Cerebellar cortex (tissue), 1 donor: ENCODE measurements around the gene NAALADL2.

Source experiments
- DNase-seq: peaks from one replicate; pipeline ENCODE4 v3.0.0-alpha.2; 2015; ENCODE audit warnings: low spot score

NAALADL2 gene

GRCh38 chr3:175672119-175672689 lies 813.1 kb downstream of the NAALADL2 start:
- DNase-seq = peak; percentile 12

- no peak for DNase-seq
These were observed 820.4 kb downstream of the NAALADL2 start for GRCh38 chr3:175679568-175679967.

- no peak for DNase-seq
These were observed 833.1 kb downstream of the NAALADL2 start for GRCh38 chr3:175692256-175692655.

- no peak for DNase-seq
These were observed 836.1 kb downstream of the NAALADL2 start for GRCh38 chr3:175695251-175695650.

- DNase-seq = no peak
These were observed 843.8 kb downstream of the NAALADL2 start for GRCh38 chr3:175702956-175703355.

GRCh38 chr3:175704366-175705055 lies 845.4 kb downstream of the NAALADL2 start:
- DNase-seq = no peak

- no peak for DNase-seq
These were observed 854.1 kb downstream of the NAALADL2 start for GRCh38 chr3:175713268-175713667.

GRCh38 chr3:175716446-175716845 lies 857.3 kb downstream of the NAALADL2 start:
- no peak for DNase-seq

- no peak for DNase-seq
These were observed 867.1 kb downstream of the NAALADL2 start for GRCh38 chr3:175726228-175726627.

GRCh38 chr3:175728566-175728965 lies 869.4 kb downstream of the NAALADL2 start:
- DNase-seq = no peak

GRCh38 chr3:175729466-175729865 lies 870.3 kb downstream of the NAALADL2 start:
- DNase-seq = no peak

GRCh38 chr3:175731543-175731942 lies 872.4 kb downstream of the NAALADL2 start:
- DNase-seq = no peak

GRCh38 chr3:175732017-175732416 lies 872.9 kb downstream of the NAALADL2 start:
- DNase-seq = no peak

GRCh38 chr3:175735866-175736265 lies 876.7 kb downstream of the NAALADL2 start:
- no peak for DNase-seq

GRCh38 chr3:175737646-175738572 lies 878.8 kb downstream of the NAALADL2 start:
- DNase-seq = no peak

GRCh38 chr3:175741951-175742350 lies 882.8 kb downstream of the NAALADL2 start:
- DNase-seq = no peak

- DNase-seq = no peak
These were observed 884.7 kb downstream of the NAALADL2 start for GRCh38 chr3:175743733-175744400.

GRCh38 chr3:175746308-175746707 lies 887.2 kb downstream of the NAALADL2 start:
- DNase-seq = no peak

GRCh38 chr3:175748087-175748730 lies 889.1 kb downstream of the NAALADL2 start:
- no peak for DNase-seq

- DNase-seq = no peak
These were observed 890.8 kb downstream of the NAALADL2 start for GRCh38 chr3:175749981-175750380.

- no peak for DNase-seq
These were observed 892.0 kb downstream of the NAALADL2 start for GRCh38 chr3:175751089-175751488.

GRCh38 chr3:175763948-175764347 lies 904.8 kb downstream of the NAALADL2 start:
- DNase-seq = no peak
